NCI-H345 treated with DMSO at 0.1 percent for 48 hours (cell line): ENCODE data around the gene NIPAL3.

Source experiments
- DNase-seq: peaks from one replicate; lab custom pipeline; 2025; ENCODE audit not compliant: unreplicated experiment; lab: John Stamatoyannopoulos, UW

The NIPAL3 gene

GRCh38 chr1:24390924-24391782 is 24.4 kb upstream of the NIPAL3 start:
- peak; percentile 24 for DNase-seq

GRCh38 chr1:24391882-24392603 is 23.6 kb upstream of the NIPAL3 start:
- no peak for DNase-seq

GRCh38 chr1:24392604-24392946 is 23.0 kb upstream of the NIPAL3 start:
- no peak for DNase-seq

- DNase-seq, result no peak
Measured at GRCh38 chr1:24392982-24393650, 22.5 kb upstream of the NIPAL3 start.

- DNase-seq, result no peak
Measured at GRCh38 chr1:24393892-24394291, 21.7 kb upstream of the NIPAL3 start.

GRCh38 chr1:24400065-24400464 is 15.5 kb upstream of the NIPAL3 start:
- no peak for DNase-seq

- no peak for DNase-seq
Measured at GRCh38 chr1:24403806-24404205, 11.8 kb upstream of the NIPAL3 start.

- no peak for DNase-seq
Measured at GRCh38 chr1:24406788-24407187, 8.8 kb upstream of the NIPAL3 start.

GRCh38 chr1:24409535-24409934 is 6.1 kb upstream of the NIPAL3 start:
- no peak for DNase-seq

GRCh38 chr1:24410750-24411149 is 4.9 kb upstream of the NIPAL3 start:
- no peak for DNase-seq

- no peak for DNase-seq
Measured at GRCh38 chr1:24411963-24412362, 3.6 kb upstream of the NIPAL3 start.

GRCh38 chr1:24412408-24412807 is 3.2 kb upstream of the NIPAL3 start:
- no peak for DNase-seq

GRCh38 chr1:24413350-24414163 is 2.0 kb upstream of the NIPAL3 start, which contains the start of gene STPG1:
STPG1 (minus strand) TSS chr1:24413782; CDS start chr1:24401388, 12,394 bp downstream.
- DNase-seq, result peak; percentile 84

- no peak for DNase-seq
Measured at GRCh38 chr1:24414775-24415333, 748 bp upstream of the NIPAL3 start.

- no peak for DNase-seq
Measured at GRCh38 chr1:24415910-24416665, 486 bp downstream of the NIPAL3 start.

- no peak for DNase-seq
Measured at GRCh38 chr1:24416666-24417391, 1.2 kb downstream of the NIPAL3 start.

- no peak for DNase-seq
Measured at GRCh38 chr1:24417681-24418080, 2.1 kb downstream of the NIPAL3 start.

- no peak for DNase-seq
Measured at GRCh38 chr1:24418898-24419628, 3.5 kb downstream of the NIPAL3 start.

- no peak for DNase-seq
Measured at GRCh38 chr1:24420547-24420946, 4.9 kb downstream of the NIPAL3 start.
